ENCODE results near the gene CLSTN2.

The CLSTN2 gene

GRCh38 chr3:140163159-140163763 lies 228.3 kb downstream of the CLSTN2 start:
- no peak for TF ChIP-seq TAF1 (IDR thresholded peaks at IDR 0.05; ENCODE audit: borderline replicate concordance, insufficient read depth, low read length)
- no peak for TF ChIP-seq REST (IDR thresholded peaks at IDR 0.05; ENCODE audit: insufficient read depth in 1 of 2, low read depth in 2 of 2, low read length in 2 of 2)
- no peak for TF ChIP-seq POLR2AphosphoS5 (IDR thresholded peaks at IDR 0.05; ENCODE audit: low read depth, low read length)
- no peak for TF ChIP-seq FOXP2 (optimal IDR thresholded peaks at IDR 0.05; ENCODE audit: borderline replicate concordance, extremely low read depth, extremely low read length, insufficient read depth)
- TF ChIP-seq SIN3A (IDR thresholded peaks at IDR 0.05; ENCODE audit: borderline replicate concordance, insufficient read depth, low read length): no peak

DNA sequence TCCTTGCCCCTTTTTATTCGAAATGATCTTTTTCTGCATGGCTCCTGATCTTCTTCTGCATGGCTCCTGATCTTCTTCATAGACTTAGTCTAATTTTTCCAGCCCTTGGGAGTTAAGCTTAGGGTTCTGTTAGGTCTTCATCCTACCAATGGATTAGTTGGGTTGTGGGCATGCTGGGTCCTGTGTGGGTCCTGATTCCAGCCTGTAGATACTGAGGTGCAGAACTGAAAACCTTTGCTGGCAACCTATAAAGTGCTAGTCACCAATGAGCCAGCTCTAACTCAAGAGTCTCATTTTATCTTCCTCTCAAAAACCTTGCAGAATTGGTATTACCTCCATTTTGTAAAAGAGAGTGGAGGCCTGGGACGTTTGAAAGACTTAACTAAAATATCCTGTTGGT lies 229.2 kb downstream of the CLSTN2 start:
- TF ChIP-seq SIN3A (IDR thresholded peaks at IDR 0.05; ENCODE audit: borderline replicate concordance, insufficient read depth, low read length): no peak
- no peak for TF ChIP-seq FOXP2 (optimal IDR thresholded peaks at IDR 0.05; ENCODE audit: borderline replicate concordance, extremely low read depth, extremely low read length, insufficient read depth)

DNA sequence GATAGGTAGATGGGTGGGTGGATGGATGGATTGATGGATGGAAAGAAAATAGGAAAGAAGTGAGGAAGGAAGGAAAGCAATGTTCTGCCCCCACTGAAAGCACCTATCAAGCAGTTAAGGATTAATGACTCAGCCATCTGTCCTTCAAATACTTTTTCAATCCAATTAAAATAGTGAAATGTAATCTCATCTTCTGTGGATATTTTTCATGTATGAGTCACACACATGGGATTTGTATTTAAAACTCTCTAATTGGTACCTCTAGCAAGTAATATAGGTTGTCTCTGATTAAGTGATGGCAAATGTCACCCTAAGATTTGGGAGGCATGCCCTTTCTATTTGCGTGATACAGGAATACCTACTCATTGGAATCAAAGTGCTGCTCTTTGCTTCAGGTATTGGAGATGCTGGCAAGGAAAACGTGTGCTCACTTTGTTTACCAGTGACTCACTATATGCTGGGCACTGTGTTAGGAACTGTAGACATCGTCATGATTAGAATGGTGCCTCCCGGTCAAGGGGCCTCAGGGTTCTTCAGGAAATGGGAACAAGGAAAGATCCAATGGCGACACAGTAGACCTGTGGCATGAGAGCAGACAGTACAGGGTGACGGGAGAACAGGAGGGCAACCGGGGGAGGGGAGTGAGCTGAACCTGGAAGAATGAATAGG lies 230.1 kb downstream of the CLSTN2 start:
- TF ChIP-seq FOXP2 (optimal IDR thresholded peaks at IDR 0.05; ENCODE audit: borderline replicate concordance, extremely low read depth, extremely low read length, insufficient read depth): no peak
- no peak for TF ChIP-seq POLR2AphosphoS5 (IDR thresholded peaks at IDR 0.05; ENCODE audit: low read depth, low read length)
- no peak for TF ChIP-seq REST (IDR thresholded peaks at IDR 0.05; ENCODE audit: insufficient read depth in 1 of 2, low read depth in 2 of 2, low read length in 2 of 2)
- no peak for TF ChIP-seq TAF1 (IDR thresholded peaks at IDR 0.05; ENCODE audit: borderline replicate concordance, insufficient read depth, low read length)
- TF ChIP-seq SIN3A (IDR thresholded peaks at IDR 0.05; ENCODE audit: borderline replicate concordance, insufficient read depth, low read length): no peak

DNA sequence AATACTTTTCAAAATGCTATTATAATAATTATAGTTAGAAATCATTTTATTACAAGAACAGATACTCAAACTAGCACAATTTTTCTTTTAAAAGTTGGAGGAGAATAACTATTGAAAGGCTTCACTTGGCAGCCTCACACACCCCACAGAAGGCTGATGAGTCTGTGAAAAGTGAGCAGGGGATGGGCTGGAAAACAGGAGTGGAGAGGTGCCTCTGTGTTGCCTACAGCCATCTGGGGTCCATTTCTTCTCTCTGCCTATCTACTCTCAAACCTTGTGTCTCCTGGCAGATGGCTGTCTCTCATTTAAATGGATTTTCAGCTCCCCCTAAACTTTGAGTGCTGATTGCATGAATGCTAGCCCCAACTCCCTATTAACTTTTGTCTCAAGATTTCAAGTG lies 230.8 kb downstream of the CLSTN2 start:
- TF ChIP-seq SIN3A (IDR thresholded peaks at IDR 0.05; ENCODE audit: borderline replicate concordance, insufficient read depth, low read length) (no peak), TAF1 (IDR thresholded peaks at IDR 0.05; ENCODE audit: borderline replicate concordance, insufficient read depth, low read length) (no peak), POLR2AphosphoS5 (IDR thresholded peaks at IDR 0.05; ENCODE audit: low read depth, low read length) (no peak), FOXP2 (optimal IDR thresholded peaks at IDR 0.05; ENCODE audit: borderline replicate concordance, extremely low read depth, extremely low read length, insufficient read depth) (no peak), REST (IDR thresholded peaks at IDR 0.05; ENCODE audit: insufficient read depth in 1 of 2, low read depth in 2 of 2, low read length in 2 of 2) (no peak)

DNA sequence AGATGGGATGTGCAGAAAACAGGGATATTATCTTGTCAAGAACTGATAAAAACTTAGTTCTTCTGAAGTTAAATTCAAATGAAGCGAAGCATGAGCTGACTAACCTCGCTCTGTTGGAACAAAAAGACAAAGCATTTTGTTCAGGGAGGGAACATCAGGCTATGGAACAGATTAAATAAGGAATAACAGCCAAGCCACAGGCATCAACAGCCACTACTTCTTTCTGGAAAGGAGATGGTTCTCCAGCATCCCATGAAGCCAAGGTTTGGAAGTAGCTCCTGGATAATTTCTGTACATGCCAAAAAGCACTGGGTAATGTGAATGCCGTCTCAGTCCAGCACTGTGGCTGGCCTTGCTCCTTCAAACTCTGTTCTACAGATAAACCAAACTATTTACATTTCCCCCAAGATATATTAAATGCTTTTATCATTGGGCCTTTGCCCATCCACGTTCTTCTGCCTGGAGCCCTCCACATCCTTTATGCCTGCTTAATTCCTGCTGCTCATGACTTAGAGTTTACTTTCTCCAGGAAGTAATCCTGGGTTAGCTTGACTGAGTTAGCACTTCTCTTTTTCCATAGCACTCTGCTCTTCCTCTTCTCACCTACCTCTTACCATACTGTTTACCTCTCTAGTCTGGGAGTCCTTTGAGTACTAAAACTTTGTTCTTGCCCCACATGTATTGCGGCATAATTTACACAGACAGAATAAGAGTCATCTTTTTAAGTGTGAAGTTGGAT lies 232.0 kb downstream of the CLSTN2 start:
- no peak for TF ChIP-seq REST (IDR thresholded peaks at IDR 0.05; ENCODE audit: insufficient read depth in 1 of 2, low read depth in 2 of 2, low read length in 2 of 2)
- TF ChIP-seq SIN3A (IDR thresholded peaks at IDR 0.05; ENCODE audit: borderline replicate concordance, insufficient read depth, low read length): no peak
- no peak for TF ChIP-seq POLR2AphosphoS5 (IDR thresholded peaks at IDR 0.05; ENCODE audit: low read depth, low read length)
- no peak for TF ChIP-seq TAF1 (IDR thresholded peaks at IDR 0.05; ENCODE audit: borderline replicate concordance, insufficient read depth, low read length)
- TF ChIP-seq FOXP2 (optimal IDR thresholded peaks at IDR 0.05; ENCODE audit: borderline replicate concordance, extremely low read depth, extremely low read length, insufficient read depth): no peak
